ENCODE results near the gene AK2. TPM values are rescaled to one million over a fixed set of nuclear protein-coding genes. Genes with fewer than 3 reads are reported as not detected.
A peak's percentile ranks its signal among the peaks of the same experiment; 100 is the strongest.

The AK2 gene
- total and polyA plus RNA-seq, 11 donors, result 101 to 292 (median 137) TPM

DNA sequence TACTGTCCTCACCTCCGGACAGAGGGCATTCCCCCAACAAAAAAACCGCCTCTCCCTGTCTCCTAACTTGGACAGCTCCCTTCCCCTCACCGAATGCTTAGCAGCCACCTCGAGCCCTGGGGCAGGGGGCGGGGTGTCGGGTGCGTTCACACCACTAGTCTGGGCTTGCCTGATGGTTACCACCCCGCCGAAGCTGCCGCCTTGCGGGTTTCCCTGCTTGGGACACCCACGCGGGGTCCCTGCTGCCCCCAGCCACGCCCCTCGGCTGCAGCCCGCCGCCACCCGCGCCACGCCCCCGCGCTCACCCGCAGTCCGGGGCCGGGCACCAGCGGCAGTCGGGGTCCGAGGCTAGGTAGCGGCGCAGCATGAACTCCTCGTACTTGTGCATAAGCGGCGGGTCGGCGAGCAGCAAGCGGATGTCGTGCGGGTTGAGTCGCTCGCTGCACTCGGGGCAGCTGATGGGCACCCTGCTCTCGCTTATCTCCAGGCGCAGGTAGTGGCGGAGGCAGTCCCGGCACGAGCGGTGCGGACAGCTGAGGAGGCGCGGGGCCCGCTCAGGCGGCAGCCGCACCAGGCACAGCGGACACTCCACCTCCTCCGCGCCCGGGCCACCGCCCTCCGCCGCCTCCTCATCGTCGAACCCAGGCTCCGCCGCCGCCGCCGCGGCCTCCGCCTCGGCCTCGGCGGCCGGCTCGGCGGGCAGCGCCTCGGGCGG, 72.8 kb downstream of the AK2 start:
- no peaks in the 10 kb centered on the region for H3K9me3 ChIP-seq
- ATAC-seq, result peak in 3 of 4 donors; percentile 36 to 54 (median 39)
- intact Hi-C loops (cut with DNase I), result loop anchor here in 6 of 10 donors (2.0 to 10.0 kb wide), 6 partner anchors 43 to 73 kb away; partner anchors contain the start of gene AK2 (in 4 of the 6)
- TF ChIP-seq POLR2A (IDR thresholded peaks at IDR 0.05) (no peak), CTCF (IDR thresholded peaks at IDR 0.05) (no peak)
- H3K4me1 ChIP-seq, result peaks cover 4 to 47% (median 30%) of the 10 kb centered on the region in 12 donors
- WGBS, 4 donors, result 0% methylated on average over 13 to 78 of the region's 78 CpGs
- H3K36me3 ChIP-seq, result no peaks in the 10 kb centered on the region
- no peaks in the 10 kb centered on the region for H3K27me3 ChIP-seq
- peak; percentile 52 to 82 (median 66) for DNase-seq
- H3K27ac ChIP-seq, result peak overlapping the region in 11 of 12 donors; percentile 54 to 97 (median 93)
- peak overlapping the region; percentile 63 to 99 (median 92) for H3K4me3 ChIP-seq

DNA sequence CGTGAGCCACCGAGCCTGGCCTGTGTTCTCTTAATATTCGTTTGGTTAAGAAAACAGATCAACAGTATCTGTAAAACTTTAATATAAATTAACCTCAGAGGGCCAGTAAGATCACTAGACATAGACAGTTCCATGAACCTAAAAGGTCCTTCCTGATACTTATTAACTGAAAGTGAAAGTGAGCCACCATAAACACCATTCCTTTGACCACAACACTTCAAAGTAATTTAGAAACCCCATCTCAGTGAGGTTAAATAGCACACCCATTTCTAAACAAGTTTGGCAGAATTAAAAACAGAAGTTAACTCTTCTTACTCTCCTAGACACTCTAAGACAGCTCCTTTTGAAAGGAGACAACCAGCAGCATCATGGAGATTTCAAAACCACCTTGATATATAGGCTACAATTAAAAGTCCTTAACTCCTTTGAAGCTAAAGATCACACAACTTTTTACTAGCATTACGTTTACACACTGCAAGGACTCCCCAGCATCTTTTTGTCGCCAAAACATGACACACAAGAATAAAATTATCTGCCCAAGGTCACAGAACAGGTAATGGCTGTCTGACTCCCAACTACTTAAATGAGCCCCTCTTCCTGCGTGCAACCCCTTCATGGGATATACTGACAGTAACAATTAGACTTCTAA, 74.3 kb downstream of the AK2 start:
- intact Hi-C loops (cut with DNase I), result loop anchor here in 5 of 10 donors (5.0 to 10.0 kb wide), 4 partner anchors 45 to 75 kb away; partner anchors contain the start of gene AK2 (in 2 of the 5)
- peak overlapping the region in 11 of 12 donors; percentile 7 to 99 (median 95) for H3K4me3 ChIP-seq
- no peak for DNase-seq
- H3K27ac ChIP-seq, result peak overlapping the region in 3 of 12 donors; percentile 92 to 96 (median 95)
- H3K4me1 ChIP-seq, result peaks cover 4 to 61% (median 31%) of the 10 kb centered on the region in 12 donors
- no peak for ATAC-seq
- no peaks in the 10 kb centered on the region for H3K27me3 ChIP-seq
- 53 to 65% (median 59%) methylated on average over 6 of the region's 6 CpGs for WGBS, 4 donors
- no peaks in the 10 kb centered on the region for H3K9me3 ChIP-seq
- peaks cover 0 to 10% (median 0%) of the 10 kb centered on the region in 9 donors for H3K36me3 ChIP-seq
- TF ChIP-seq CTCF (IDR thresholded peaks at IDR 0.05) (no peak), POLR2A (IDR thresholded peaks at IDR 0.05) (no peak)

- peaks cover 0 to 10% (median 0%) of the 10 kb centered on the region in 9 donors for H3K36me3 ChIP-seq
- 59 to 70% (median 64%) methylated on average over 8 of the region's 8 CpGs for WGBS, 4 donors
- intact Hi-C loops (cut with DNase I), result loop anchor here in 5 of 10 donors (5.0 to 10.0 kb wide), 4 partner anchors 46 to 76 kb away; partner anchors contain the start of gene AK2 (in 2 of the 5)
- H3K9me3 ChIP-seq, result no peaks in the 10 kb centered on the region
- TF ChIP-seq POLR2A (IDR thresholded peaks at IDR 0.05) (no peak), CTCF (IDR thresholded peaks at IDR 0.05) (no peak)
- peak overlapping the region in 1 of 12 donors; percentile 98 for H3K4me3 ChIP-seq
- peaks cover 4 to 61% (median 31%) of the 10 kb centered on the region in 12 donors for H3K4me1 ChIP-seq
- H3K27ac ChIP-seq, result no peak overlapping the region
- ATAC-seq (no peak), DNase-seq (no peak)
- no peaks in the 10 kb centered on the region for H3K27me3 ChIP-seq
These were observed 75.8 kb downstream of the AK2 start for GRCh38 chr1:32960819-32961355.
